GM10266 (cell line): Measurements from ENCODE around the gene C1QTNF5.

Experiments used
- DNase-seq: peaks from one replicate; pipeline ENCODE4 v3.0.0; 2012; ENCODE audit errors: extremely low spot score
- TF ChIP-seq, protein P1 (sequence below): IDR thresholded peaks from 2 replicates; pipeline ENCODE4 v1.5.1; 2012; ENCODE audit warnings: mild to moderate bottlenecking, low read depth; ENCODE audit not compliant: control insufficient read depth, insufficient read depth; ENCODE audit errors: missing control alignments

Gene C1QTNF5

DNA sequence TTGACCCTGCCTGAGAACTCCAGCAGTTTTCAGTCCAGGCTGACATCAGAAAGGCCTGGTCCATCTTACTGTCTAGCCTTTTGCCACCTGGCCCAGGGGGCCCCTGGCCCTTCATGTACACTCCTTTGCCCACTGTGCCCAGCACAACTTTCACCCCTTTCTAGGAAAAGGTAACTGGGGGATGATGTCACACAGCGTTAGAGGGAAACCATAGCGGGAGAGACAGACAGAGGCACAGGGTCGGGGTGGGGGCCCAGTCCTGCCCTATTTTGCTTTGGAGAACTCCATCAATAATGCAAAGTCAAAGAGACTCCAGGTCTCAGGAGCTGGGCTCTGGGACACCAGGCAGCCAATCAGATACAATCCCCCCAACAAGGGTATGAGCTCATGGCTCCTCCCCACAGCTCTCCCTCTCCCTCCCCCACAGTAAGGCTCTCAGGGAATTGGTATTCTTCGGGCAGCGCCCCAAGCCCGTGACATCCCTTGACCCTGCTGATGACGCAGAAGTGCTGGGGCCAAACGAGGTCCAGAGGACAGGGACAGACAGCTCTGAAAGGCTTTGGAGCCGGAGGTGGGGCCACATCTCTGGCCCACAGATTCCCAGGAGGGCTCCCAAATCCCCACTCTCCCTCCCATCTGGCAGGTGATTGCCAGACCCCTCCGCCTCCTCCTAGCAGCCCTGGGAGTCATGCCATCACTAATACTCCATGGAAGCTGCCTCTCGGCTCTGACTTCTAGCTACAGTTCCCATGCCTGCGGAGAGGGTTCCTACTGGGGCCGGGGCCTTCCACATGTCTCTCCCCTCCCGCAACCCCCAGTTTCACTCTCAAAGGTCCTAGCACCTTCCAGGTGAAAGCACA lies 34.9 kb upstream of the C1QTNF5 start:
- DNase-seq: no peak
- TF ChIP-seq, protein P1, sequence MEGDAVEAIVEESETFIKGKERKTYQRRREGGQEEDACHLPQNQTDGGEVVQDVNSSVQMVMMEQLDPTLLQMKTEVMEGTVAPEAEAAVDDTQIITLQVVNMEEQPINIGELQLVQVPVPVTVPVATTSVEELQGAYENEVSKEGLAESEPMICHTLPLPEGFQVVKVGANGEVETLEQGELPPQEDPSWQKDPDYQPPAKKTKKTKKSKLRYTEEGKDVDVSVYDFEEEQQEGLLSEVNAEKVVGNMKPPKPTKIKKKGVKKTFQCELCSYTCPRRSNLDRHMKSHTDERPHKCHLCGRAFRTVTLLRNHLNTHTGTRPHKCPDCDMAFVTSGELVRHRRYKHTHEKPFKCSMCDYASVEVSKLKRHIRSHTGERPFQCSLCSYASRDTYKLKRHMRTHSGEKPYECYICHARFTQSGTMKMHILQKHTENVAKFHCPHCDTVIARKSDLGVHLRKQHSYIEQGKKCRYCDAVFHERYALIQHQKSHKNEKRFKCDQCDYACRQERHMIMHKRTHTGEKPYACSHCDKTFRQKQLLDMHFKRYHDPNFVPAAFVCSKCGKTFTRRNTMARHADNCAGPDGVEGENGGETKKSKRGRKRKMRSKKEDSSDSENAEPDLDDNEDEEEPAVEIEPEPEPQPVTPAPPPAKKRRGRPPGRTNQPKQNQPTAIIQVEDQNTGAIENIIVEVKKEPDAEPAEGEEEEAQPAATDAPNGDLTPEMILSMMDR: no peak

DNA sequence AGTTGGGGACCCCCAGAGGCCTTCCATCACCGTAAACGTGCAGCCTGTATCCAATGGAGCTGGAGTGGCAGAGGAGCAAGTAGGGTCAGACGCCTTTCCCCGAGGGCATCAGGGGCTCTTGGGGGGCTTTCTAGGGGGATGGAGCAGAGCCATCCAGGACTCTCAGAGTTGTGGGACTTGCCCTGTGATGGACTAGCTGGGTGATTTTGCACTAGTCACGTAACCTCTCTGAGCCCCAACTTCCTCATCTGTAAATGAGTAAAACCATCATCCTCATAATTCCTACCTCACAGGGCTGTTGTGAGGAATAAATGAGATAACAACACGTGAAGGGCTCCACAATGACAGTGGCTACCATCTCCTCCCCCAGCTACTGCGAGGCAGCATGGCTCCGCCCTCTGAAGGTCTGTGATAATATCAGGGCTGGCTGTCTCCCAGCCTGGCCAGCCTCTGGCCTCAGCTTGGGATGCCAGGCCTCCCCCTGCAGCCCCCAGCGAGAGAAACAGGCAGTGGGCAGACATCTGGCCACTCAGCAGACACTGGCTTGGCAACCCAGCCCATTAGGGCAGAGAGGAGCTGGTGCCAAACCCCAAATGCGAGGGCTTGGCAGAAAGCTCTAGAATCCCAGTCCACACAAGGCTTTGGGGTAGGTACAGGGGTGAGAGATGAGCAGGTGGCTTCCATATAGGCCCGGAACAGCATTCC lies 34.1 kb upstream of the C1QTNF5 start:
- TF ChIP-seq, protein P1: no peak
- DNase-seq: no peak

DNA sequence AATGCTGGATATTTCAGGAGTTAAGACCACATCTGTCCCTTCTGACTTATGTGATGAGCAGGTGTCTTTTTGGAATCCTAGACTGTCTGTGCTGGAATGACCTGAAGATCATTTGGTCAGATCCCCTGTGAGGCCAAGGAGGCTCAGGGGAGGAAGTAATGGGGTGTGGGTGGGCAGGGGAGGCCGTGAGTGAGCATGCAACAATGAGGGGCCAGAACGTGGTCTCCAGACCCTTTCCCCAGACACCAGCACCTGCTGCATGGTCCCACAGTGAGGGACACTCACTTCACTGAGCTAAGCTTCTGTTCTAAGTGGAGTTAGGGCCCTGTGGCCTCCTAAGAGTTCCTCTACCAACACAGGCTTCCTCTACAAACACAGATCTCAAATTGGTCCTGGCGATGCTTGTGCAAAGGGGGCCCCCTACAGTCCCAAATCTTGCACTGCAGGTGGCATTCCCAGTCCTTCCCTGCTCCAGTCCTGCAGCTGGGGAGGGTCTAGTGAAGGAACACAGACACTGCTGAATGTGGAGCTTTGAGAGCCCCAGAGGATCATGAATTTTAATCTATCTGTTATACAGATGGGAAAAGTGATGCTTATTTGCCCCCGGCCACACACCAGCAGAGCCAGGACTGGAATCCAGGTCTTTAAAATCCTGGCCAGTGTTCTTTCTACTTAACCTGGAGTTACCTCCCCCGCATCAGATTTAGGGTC lies 33.4 kb upstream of the C1QTNF5 start:
- TF ChIP-seq, protein P1: peak; percentile 77
- DNase-seq: peak; percentile 59

DNA sequence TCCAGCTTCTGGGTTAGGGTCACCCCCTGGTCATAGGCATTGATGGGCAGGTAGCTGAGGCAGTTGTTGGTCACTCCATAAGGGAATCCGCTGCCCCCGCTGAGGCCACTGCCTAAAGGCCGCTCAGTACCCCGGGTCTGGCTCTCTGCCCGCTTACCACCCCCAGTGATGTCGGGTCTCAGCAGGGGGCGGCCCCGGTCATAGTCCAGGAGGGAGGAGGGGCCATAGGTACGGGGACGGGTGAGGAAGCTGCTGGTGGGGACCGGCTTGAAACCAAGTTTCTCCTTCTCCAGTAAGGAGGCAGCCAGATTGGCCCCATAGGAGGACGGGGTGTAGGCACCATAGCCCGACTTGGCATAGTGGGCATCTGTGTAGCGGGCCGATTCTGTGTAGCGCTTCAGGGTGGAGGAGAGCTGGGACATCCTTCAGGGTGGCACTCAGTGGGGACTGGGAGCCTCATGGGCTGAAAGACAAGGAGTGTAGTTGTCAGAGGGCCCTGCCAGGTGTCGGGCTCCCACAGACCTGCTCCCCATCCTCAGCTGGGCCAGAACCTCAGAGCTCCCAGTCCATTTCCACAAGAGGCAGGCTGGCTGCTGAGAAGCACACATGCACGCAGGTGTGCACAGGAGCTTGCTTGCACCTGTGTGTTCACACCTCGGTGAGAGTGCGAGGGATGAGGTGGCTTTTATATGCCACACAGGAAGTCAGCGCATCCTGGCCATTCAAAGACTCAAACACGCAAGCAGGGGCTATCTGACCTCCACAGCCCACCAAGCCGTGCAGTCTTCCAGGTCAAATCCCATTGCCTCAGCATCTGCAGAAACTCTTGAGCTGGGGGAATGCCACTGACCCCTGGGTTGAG lies 32.6 kb upstream of the C1QTNF5 start:
- TF ChIP-seq, protein P1: no peak
- no peak for DNase-seq

DNA sequence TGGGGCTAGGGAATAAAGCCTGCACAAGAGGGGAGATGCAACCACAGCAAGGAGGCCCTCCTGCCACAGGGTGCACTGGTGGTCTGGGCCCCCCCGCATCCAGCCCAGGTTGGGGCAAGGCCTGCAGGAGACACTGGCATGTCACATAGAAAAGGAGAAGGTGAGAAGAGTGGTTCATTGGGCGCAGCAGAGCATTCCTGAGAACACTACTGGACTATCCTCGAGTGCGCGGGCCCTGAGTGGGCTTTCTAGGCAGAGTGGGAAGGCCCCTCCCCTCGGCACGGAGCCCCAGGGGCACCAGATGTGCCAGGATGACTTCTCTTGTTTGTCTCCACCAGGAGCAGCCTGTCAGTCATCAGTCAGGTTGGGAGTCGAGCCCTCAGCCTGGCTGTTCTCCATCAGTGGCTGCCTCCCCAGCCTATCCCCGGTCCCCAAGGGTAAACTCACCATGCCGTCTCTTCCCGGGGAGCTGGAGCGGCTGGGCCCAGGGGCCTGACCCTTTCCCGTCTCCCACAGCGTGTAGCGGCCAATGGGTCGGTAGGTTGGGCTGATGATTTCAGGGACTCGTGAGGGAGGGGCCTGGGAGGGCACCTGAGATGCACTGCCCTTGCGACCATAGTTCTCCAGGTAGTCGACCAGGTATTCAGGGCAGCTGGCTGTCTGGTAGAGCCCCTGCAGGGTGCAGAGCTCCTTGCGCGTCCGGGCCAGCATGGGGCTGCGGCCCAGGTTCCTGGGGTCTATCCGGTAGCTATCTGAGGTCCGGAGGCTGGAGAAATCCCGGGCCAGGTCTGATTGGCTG lies 31.8 kb upstream of the C1QTNF5 start:
- TF ChIP-seq, protein P1: no peak
- no peak for DNase-seq

DNA sequence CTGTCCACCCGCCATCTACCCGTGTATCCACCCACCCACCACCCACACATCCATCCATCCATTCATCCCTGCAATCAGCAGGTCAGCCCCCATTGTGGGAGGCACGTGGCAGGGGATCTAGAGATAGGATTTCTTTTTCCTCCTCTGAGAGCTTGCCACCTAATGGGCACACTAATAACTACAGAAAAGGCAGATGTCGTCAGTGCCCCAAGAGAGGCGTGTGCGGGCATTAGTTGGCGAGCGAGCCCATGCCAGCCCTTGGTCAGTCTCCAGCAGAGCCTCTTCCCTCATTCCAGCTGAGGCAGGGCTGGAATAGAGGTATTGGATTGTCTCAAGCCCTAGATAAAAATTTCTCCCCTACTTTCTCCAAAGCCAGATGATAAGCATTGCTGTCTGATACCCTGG lies 31.1 kb upstream of the C1QTNF5 start:
- TF ChIP-seq, protein P1: peak; percentile 4
- DNase-seq: no peak
